ENCODE measurements around the gene RAD51B.
A peak's percentile ranks its signal among the peaks of the same experiment; 100 is the strongest.

Gene RAD51B

DNA sequence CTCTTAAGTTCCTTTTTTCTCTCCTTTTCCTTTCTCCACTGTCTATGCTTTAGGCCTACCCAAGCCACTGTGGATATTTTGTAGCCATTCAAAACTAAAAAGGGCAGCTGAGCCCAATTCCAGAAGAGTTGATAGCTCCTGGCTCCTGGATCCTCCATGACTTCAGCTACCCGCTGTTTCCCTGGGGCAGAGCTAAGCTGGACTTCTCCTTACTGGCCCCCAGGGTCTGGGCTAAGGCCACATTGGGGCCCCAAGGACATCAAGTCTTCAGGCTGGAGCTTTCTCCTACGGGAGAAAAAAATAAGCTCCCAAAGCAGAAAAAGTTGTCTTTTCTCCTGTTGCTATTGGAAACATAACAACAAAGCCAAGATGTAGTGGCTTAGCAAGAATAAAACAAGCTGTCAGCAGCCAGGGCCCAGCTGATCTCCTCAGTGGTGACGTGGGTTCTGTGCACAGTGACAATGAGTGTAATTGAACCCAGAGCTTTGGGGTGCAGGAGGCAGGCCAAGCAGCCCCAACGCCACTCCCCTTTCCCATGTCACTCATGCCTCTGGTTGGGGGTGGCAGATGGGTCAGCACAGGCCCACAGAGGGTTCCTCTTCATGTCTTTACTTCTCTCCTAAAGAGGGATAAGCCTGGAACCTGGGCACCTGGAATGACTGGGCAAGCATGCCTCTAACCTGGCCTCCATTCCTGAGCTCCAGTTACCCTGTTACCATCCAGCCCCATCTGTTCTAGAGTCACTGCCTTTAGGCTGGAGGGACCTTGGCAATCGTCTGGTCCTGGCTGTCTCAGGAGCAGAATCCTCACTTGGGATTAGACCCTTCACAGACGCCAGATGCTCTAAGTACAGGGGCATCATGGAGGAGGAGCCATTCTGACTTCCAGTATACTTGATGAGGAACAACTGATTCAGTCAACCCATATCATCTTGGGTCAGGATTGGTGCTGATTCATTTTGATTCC, 802.1 kb downstream of the RAD51B start:
- H3K27me3 ChIP-seq (replicated peaks) = no peaks in the 10 kb centered on the region
- TF ChIP-seq, protein P1, sequence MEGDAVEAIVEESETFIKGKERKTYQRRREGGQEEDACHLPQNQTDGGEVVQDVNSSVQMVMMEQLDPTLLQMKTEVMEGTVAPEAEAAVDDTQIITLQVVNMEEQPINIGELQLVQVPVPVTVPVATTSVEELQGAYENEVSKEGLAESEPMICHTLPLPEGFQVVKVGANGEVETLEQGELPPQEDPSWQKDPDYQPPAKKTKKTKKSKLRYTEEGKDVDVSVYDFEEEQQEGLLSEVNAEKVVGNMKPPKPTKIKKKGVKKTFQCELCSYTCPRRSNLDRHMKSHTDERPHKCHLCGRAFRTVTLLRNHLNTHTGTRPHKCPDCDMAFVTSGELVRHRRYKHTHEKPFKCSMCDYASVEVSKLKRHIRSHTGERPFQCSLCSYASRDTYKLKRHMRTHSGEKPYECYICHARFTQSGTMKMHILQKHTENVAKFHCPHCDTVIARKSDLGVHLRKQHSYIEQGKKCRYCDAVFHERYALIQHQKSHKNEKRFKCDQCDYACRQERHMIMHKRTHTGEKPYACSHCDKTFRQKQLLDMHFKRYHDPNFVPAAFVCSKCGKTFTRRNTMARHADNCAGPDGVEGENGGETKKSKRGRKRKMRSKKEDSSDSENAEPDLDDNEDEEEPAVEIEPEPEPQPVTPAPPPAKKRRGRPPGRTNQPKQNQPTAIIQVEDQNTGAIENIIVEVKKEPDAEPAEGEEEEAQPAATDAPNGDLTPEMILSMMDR (IDR thresholded peaks at IDR 0.05; ENCODE audit: low read depth, low read length, missing control alignments) = no peak
- H3K4me3 ChIP-seq (ENCODE audit: low read depth, low read length) = no peak overlapping the region
- DNase-seq = peak; percentile 78
- in situ Hi-C loops (cut with HindIII; ENCODE audit: low pct_ligation_motif_present, low sequenced_read_pairs) = no loop called here
- H3K36me3 ChIP-seq (replicated peaks) = no peaks in the 10 kb centered on the region
- H3K27ac ChIP-seq = no peak overlapping the region

DNA sequence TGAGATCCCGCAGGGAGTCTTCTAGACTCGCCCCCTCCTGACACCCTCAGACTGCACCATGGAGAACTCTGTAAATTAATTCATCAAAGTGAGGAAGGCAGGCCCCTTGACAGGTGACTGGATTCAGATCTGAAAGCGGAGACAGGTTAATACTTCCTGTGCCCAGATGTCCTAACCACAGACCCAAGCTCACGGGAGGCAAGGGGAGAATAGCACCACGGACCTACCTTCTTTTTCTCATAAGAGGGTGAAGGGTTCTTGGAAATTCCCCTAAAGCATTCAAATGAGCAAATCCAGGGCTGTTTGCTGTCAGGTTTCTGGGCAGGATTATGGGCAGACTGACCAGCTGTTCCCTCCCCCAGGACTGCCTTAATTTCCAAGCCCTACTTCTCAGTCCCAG, 803.3 kb downstream of the RAD51B start:
- DNase-seq = no peak
- H3K4me3 ChIP-seq (ENCODE audit: low read depth, low read length) = no peak overlapping the region
- in situ Hi-C loops (cut with HindIII; ENCODE audit: low pct_ligation_motif_present, low sequenced_read_pairs) = no loop called here
- no peak overlapping the region for H3K27ac ChIP-seq
- no peaks in the 10 kb centered on the region for H3K36me3 ChIP-seq (replicated peaks)
- TF ChIP-seq, protein P1 (IDR thresholded peaks at IDR 0.05; ENCODE audit: low read depth, low read length, missing control alignments) = no peak
- H3K27me3 ChIP-seq (replicated peaks) = no peaks in the 10 kb centered on the region

DNA sequence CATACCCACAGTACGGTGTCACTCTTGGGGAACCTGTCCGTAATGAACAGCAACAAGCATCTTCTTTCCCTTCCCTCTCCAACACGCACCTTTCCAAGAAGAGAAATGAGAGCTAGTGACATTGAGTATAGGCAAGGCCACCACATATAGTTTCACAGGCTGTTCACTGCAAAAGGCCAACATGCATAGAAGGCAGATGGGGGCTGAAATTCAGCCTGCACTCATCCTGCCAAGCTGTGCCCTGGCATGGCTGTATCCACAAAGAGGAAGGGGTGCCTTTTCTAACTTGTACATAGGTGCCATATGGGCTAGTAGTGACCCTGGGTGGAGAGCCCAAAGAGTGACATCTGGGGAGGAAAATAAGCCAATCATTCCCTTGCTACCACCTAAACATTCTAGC, 803.7 kb downstream of the RAD51B start:
- DNase-seq = no peak
- no peaks in the 10 kb centered on the region for H3K27me3 ChIP-seq (replicated peaks)
- no peak overlapping the region for H3K4me3 ChIP-seq (ENCODE audit: low read depth, low read length)
- in situ Hi-C loops (cut with HindIII; ENCODE audit: low pct_ligation_motif_present, low sequenced_read_pairs) = no loop called here
- H3K27ac ChIP-seq = no peak overlapping the region
- TF ChIP-seq, protein P1 (IDR thresholded peaks at IDR 0.05; ENCODE audit: low read depth, low read length, missing control alignments) = no peak
- H3K36me3 ChIP-seq (replicated peaks) = no peaks in the 10 kb centered on the region

GRCh38 chr14:68623826-68624225, 804.2 kb downstream of the RAD51B start:
- Histone ChIP-seq H3K27ac (no peak overlapping the region), H3K27me3 (replicated peaks) (no peaks in the 10 kb centered on the region), H3K36me3 (replicated peaks) (no peaks in the 10 kb centered on the region), H3K4me3 (ENCODE audit: low read depth, low read length) (no peak overlapping the region)
- TF ChIP-seq, protein P1 (IDR thresholded peaks at IDR 0.05; ENCODE audit: low read depth, low read length, missing control alignments) = no peak
- in situ Hi-C loops (cut with HindIII; ENCODE audit: low pct_ligation_motif_present, low sequenced_read_pairs) = no loop called here
- DNase-seq = no peak

GRCh38 chr14:68624541-68625220, 805.1 kb downstream of the RAD51B start:
- H3K4me3 ChIP-seq (ENCODE audit: low read depth, low read length) = no peak overlapping the region
- no peak overlapping the region for H3K27ac ChIP-seq
- H3K36me3 ChIP-seq (replicated peaks) = no peaks in the 10 kb centered on the region
- no peaks in the 10 kb centered on the region for H3K27me3 ChIP-seq (replicated peaks)
- TF ChIP-seq, protein P1 (IDR thresholded peaks at IDR 0.05; ENCODE audit: low read depth, low read length, missing control alignments) = no peak
- no peak for DNase-seq
- in situ Hi-C loops (cut with HindIII; ENCODE audit: low pct_ligation_motif_present, low sequenced_read_pairs) = no loop called here
